ENCODE measurements around the gene KCNQ1OT1.
A peak's percentile ranks its signal among the peaks of the same experiment; 100 is the strongest.

KCNQ1OT1 gene

GRCh38 chr11:2699531-2700414 lies at the start of gene KCNQ1OT1:
KCNQ1OT1 (minus strand) TSS chr11:2699994.
- DNase-seq (ENCODE audit: low read depth) = peak; percentile 61

- DNase-seq (ENCODE audit: low read depth) = no peak
Measured at GRCh38 chr11:2748814-2749554, 49.2 kb upstream of the KCNQ1OT1 start.

- no peak for DNase-seq (ENCODE audit: low read depth)
Measured at GRCh38 chr11:2748061-2748813, 48.4 kb upstream of the KCNQ1OT1 start.

GRCh38 chr11:2747248-2748027 lies 47.6 kb upstream of the KCNQ1OT1 start:
- DNase-seq (ENCODE audit: low read depth) = no peak

- no peak for DNase-seq (ENCODE audit: low read depth)
Measured at GRCh38 chr11:2746401-2747247, 46.8 kb upstream of the KCNQ1OT1 start.

- DNase-seq (ENCODE audit: low read depth) = no peak
Measured at GRCh38 chr11:2745511-2745910, 45.7 kb upstream of the KCNQ1OT1 start.

GRCh38 chr11:2744166-2744565 lies 44.4 kb upstream of the KCNQ1OT1 start:
- no peak for DNase-seq (ENCODE audit: low read depth)

GRCh38 chr11:2743427-2744110 lies 43.8 kb upstream of the KCNQ1OT1 start:
- DNase-seq (ENCODE audit: low read depth) = no peak

GRCh38 chr11:2742611-2743426 lies 43.0 kb upstream of the KCNQ1OT1 start:
- DNase-seq (ENCODE audit: low read depth) = no peak

GRCh38 chr11:2742201-2742600 lies 42.4 kb upstream of the KCNQ1OT1 start:
- no peak for DNase-seq (ENCODE audit: low read depth)

- no peak for DNase-seq (ENCODE audit: low read depth)
Measured at GRCh38 chr11:2741377-2742131, 41.8 kb upstream of the KCNQ1OT1 start.

- DNase-seq (ENCODE audit: low read depth) = no peak
Measured at GRCh38 chr11:2741006-2741376, 41.2 kb upstream of the KCNQ1OT1 start.

- DNase-seq (ENCODE audit: low read depth) = no peak
Measured at GRCh38 chr11:2740275-2740940, 40.6 kb upstream of the KCNQ1OT1 start.

- DNase-seq (ENCODE audit: low read depth) = no peak
Measured at GRCh38 chr11:2739531-2740274, 39.9 kb upstream of the KCNQ1OT1 start.

- no peak for DNase-seq (ENCODE audit: low read depth)
Measured at GRCh38 chr11:2738551-2739431, 39.0 kb upstream of the KCNQ1OT1 start.

- no peak for DNase-seq (ENCODE audit: low read depth)
Measured at GRCh38 chr11:2737866-2738265, 38.1 kb upstream of the KCNQ1OT1 start.

Data from non-pigmented ciliary epithelial cell (primary cell).